SK-N-SH (cell line): ENCODE data around the gene AMN1. TPM values are rescaled to one million over a fixed set of nuclear protein-coding genes. Genes with fewer than 3 reads are reported as not detected.

Experiments
- CTCF ChIA-PET: fragments of 300-600, 350-600 bp; formaldehyde crosslinking; extraction: SDS; loops from one replicate; lab custom pipeline; 2021; lab: Yijun Ruan, JAX
- POLR2A ChIA-PET: fragments of 350-600 bp; sonication (Branson Sonifier 250); formaldehyde crosslinking; extraction: SDS; loops from one replicate; lab custom pipeline; 2020; ENCODE audit warnings: antibody characterized with exemption, inconsistent platforms; lab: Yijun Ruan, JAX
- DNase-seq: peaks from one replicate; pipeline ENCODE4 v3.0.0; 2012
- H2AFZ ChIP-seq: fragments of 200-600 bp; sonication (generic); 2 replicates; pipeline ENCODE4 v1.8.1; 2016; ENCODE audit warnings: antibody characterized with exemption, mild to moderate bottlenecking, low read depth
- H3F3A ChIP-seq: fragments of 200-600 bp; sonication (generic); replicated peaks from 2 replicates; pipeline ENCODE3; 2016; ENCODE audit warnings: antibody characterized with exemption, mild to moderate bottlenecking; ENCODE audit not compliant: insufficient read depth
- H3K27ac ChIP-seq, 2 experiments: fragments of 200-500 bp in 1 of 2; fragments of 200-600 bp in 1 of 2; sonication (Bioruptor generic) in 1 of 2; sonication (generic), shearing (Covaris generic) in 1 of 2; 2 replicates each; pipeline versions ENCODE4 v1.5.1 to v1.6.1; 2014 to 2016; ENCODE audit warnings: low read depth in 2 of 2, inconsistent platforms in 1 of 2, low read length in 1 of 2, mild to moderate bottlenecking in 1 of 2, mixed read lengths in 1 of 2
- H3K27me3 ChIP-seq: fragments of 200-600 bp; sonication (generic), shearing (Covaris generic); 2 replicates; pipeline ENCODE4 v1.6.1; 2016; ENCODE audit warnings: mixed run types; ENCODE audit not compliant: insufficient read depth
- H3K36me3 ChIP-seq, 2 experiments: fragments of 200-500 bp in 1 of 2; fragments of 200-600 bp in 1 of 2; sonication (Bioruptor generic) in 1 of 2; sonication (generic) in 1 of 2; replicated peaks in 1 of 2; 2 replicates each; pipeline versions ENCODE3 to v1.5.1; 2014 to 2016; ENCODE audit warnings: low read length in 1 of 2, mild to moderate bottlenecking in 1 of 2; ENCODE audit not compliant: insufficient read depth in 2 of 2, control insufficient read depth in 1 of 2
- H3K4me1 ChIP-seq, 2 experiments: fragments of 200-500 bp in 1 of 2; fragments of 200-600 bp in 1 of 2; sonication (Bioruptor generic) in 1 of 2; sonication (generic), shearing (Covaris generic) in 1 of 2; 2 replicates each; pipeline versions ENCODE4 v1.5.1 to v1.6.1; 2014 to 2016; ENCODE audit warnings: low read depth in 1 of 2, low read length in 1 of 2, mixed run types in 1 of 2; ENCODE audit not compliant: insufficient read depth in 2 of 2, control insufficient read depth in 1 of 2
- H3K4me2 ChIP-seq: fragments of 200-600 bp; sonication (generic), shearing (Covaris generic); 2 replicates; pipeline ENCODE4 v1.6.1; 2017; ENCODE audit warnings: mixed run types
- H3K4me3 ChIP-seq, 2 experiments: fragments of 200-500 bp in 1 of 2; fragments of 200-600 bp in 1 of 2; sonication (Bioruptor generic) in 1 of 2; sonication (generic), shearing (Covaris generic) in 1 of 2; 2 replicates each; pipeline versions ENCODE4 v1.5.1 to v1.8.1; 2014 to 2016; ENCODE audit warnings: low read depth in 2 of 2, inconsistent platforms in 1 of 2, low read length in 1 of 2, mild to moderate bottlenecking in 1 of 2, mixed read lengths in 1 of 2, moderate library complexity in 1 of 2
- H3K79me2 ChIP-seq: fragments of 200-600 bp; sonication (generic); 2 replicates; pipeline ENCODE4 v1.8.1; 2017; ENCODE audit warnings: mild to moderate bottlenecking; ENCODE audit not compliant: insufficient read depth
- H3K9ac ChIP-seq: fragments of 200-600 bp; sonication (generic); 2 replicates; pipeline ENCODE4 v1.6.1; 2017; ENCODE audit warnings: mixed run types
- H3K9me2 ChIP-seq: fragments of 200-600 bp; sonication (generic); 2 replicates; pipeline ENCODE4 v1.6.1; 2017; ENCODE audit warnings: mixed run types
- H3K9me3 ChIP-seq: fragments of 200-600 bp; sonication (generic); 2 replicates; pipeline ENCODE4 v1.6.1; 2017; ENCODE audit warnings: mixed run types, mild to moderate bottlenecking, moderate library complexity
- H4K20me1 ChIP-seq: fragments of 200-600 bp; sonication (generic); 2 replicates; pipeline ENCODE4 v1.6.1; 2017; ENCODE audit warnings: mild to moderate bottlenecking, mixed run types; ENCODE audit not compliant: insufficient read depth
- EP300 ChIP-seq, 2 experiments: IDR thresholded peaks; 2 replicates each; pipeline versions ENCODE4 v1.4.0 to v1.6.1; 2012; ENCODE audit warnings: borderline replicate concordance in 1 of 2, low read depth in 1 of 2, low read length in 1 of 2
- GABPA ChIP-seq: IDR thresholded peaks from 2 replicates; pipeline ENCODE4 v1.4.0; 2012; ENCODE audit warnings: low read depth, mild to moderate bottlenecking
- MXI1 ChIP-seq: IDR thresholded peaks from 2 replicates; pipeline ENCODE4 v1.6.1; 2012; ENCODE audit warnings: mild to moderate bottlenecking, low read depth, low read length, improper control_type of control experiment
- NRF1 ChIP-seq: IDR thresholded peaks from 2 replicates; pipeline ENCODE4 v1.6.1; 2012; ENCODE audit warnings: low read depth, mild to moderate bottlenecking, low read length
- SIN3A ChIP-seq: IDR thresholded peaks from 2 replicates; pipeline ENCODE4 v1.6.1; 2012; ENCODE audit warnings: low read depth, mild to moderate bottlenecking, low read length, moderate library complexity, borderline replicate concordance
- TCF12 ChIP-seq: IDR thresholded peaks from 2 replicates; pipeline ENCODE4 v1.4.0; 2012
- WGBS: methylation state at CpG from one replicate; pipeline ENCODE4 v1.1.6; 2017; ENCODE audit warnings: low lambda C conversion rate; 5-methylcytosine and 5-hydroxymethylcytosine counted together
- polyA plus RNA-seq, 3 experiments: library from polyadenylated mRNA; depleted of rRNA; stranded (reverse); fragments of >200 nt; gene quantifications; 2 replicates each; pipeline ENCODE4 v1.2.3, GENCODE V29; 2012
- TF ChIP-seq, protein P1 (sequence below): fragments of 150-350 bp; IDR thresholded peaks from 2 replicates; pipeline ENCODE4 v1.6.1; 2017; ENCODE audit warnings: antibody characterized with exemption, low read length, low read depth, borderline replicate concordance
- TF ChIP-seq, protein P2 (sequence below): IDR thresholded peaks from 2 replicates; pipeline ENCODE4 v1.4.0; 2012; ENCODE audit warnings: low read depth, borderline replicate concordance
- TF ChIP-seq, protein P3 (sequence below): IDR thresholded peaks from 2 replicates; pipeline ENCODE4 v1.4.0; 2012; ENCODE audit warnings: low read depth
- TF ChIP-seq, protein P4 (sequence below): IDR thresholded peaks from 2 replicates; pipeline ENCODE4 v1.4.0; 2012; ENCODE audit warnings: low read depth, borderline replicate concordance

The AMN1 gene
- polyA plus RNA-seq, 1 of the 3 experiments (the other 2 are of a cell fraction): 8.6 TPM

DNA sequence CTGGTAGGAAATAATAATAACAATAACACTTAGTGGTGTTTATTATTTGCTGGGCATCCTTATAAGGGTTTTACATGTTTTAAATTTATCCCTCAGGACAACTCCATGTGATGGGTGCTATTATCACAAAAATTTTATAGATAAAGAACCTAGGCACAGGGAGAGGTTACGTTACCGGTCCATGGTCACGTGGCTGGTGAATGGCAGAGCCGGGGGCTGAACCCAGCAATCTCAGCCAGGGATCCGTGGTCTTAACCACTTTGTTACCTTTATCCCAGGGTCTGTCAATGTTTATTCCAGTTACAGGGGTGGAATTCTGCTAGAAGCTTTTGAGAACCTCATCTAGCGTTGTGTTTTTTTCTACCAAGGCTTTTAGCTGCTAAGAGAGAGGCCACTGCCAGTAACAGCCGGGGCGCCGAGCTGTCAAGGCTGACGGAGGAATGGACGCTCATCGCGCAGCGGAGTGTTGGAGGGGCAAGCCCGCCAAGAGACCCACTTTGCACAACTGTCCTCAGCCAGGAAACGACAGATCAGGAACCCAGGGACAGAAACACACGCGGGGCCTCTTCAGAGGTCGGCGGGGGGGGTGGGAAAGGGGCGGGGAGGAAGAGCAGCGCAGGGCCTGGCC lies 418 bp downstream of the AMN1 start:
- Histone ChIP-seq H3K27me3 (no peaks in the 10 kb centered on the region), H4K20me1 (no peaks in the 10 kb centered on the region), H3K36me3 (no peaks in the 10 kb centered on the region), H3K9me3 (no peaks in the 10 kb centered on the region), H3K4me3 (peak overlapping the region; percentile 72 to 75), H2AFZ (peak overlapping the region; percentile 98), H3K4me1 (peaks cover 5 to 8% of the 10 kb centered on the region in 2 experiments; a peak in 2 of 4 replicates), H3K9ac (peak overlapping the region; percentile 80), H3K79me2 (peaks cover 12% of the 10 kb centered on the region; the same call in 1 of the 2 replicates), H3F3A (peaks cover 26% of the 10 kb centered on the region), H3K4me2 (peak overlapping the region; percentile 79), H3K27ac (peak overlapping the region; percentile 88 to 93), H3K9me2 (no peaks in the 10 kb centered on the region)
- 2% methylated on average over 22 of the region's 22 CpGs for WGBS
- ChIA-PET POLR2A (interaction anchor here (1.4 kb wide), 1 partner anchor 14 kb away, joined by 4 read pairs; no protein-coding TSS in a partner anchor), CTCF (interaction anchor here (0.6 to 1.3 kb wide), 4 partner anchors 10 to 595 kb away, joined by 3 to 5 read pairs (median 3); no protein-coding TSS in a partner anchor)
- TF ChIP-seq SIN3A (peak; percentile 21; the same call in 1 of the 2 replicates), EP300 (IDR thresholded peaks at IDR 0.05; ENCODE audit: borderline replicate concordance in 1 of 2, low read depth in 1 of 2, low read length in 1 of 2) (no peak), NRF1 (no peak), MXI1 (peak; percentile 82)
- TF ChIP-seq, protein P1, sequence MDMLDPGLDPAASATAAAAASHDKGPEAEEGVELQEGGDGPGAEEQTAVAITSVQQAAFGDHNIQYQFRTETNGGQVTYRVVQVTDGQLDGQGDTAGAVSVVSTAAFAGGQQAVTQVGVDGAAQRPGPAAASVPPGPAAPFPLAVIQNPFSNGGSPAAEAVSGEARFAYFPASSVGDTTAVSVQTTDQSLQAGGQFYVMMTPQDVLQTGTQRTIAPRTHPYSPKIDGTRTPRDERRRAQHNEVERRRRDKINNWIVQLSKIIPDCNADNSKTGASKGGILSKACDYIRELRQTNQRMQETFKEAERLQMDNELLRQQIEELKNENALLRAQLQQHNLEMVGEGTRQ: 0 out of 2 replicates have a peak, but pooled peaks have one; percentile 16
- TF ChIP-seq, protein P2, sequence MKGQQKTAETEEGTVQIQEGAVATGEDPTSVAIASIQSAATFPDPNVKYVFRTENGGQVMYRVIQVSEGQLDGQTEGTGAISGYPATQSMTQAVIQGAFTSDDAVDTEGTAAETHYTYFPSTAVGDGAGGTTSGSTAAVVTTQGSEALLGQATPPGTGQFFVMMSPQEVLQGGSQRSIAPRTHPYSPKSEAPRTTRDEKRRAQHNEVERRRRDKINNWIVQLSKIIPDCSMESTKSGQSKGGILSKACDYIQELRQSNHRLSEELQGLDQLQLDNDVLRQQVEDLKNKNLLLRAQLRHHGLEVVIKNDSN: peak; percentile 89
- TF ChIP-seq, protein P3, sequence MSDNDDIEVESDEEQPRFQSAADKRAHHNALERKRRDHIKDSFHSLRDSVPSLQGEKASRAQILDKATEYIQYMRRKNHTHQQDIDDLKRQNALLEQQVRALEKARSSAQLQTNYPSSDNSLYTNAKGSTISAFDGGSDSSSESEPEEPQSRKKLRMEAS: peak; percentile 73
- DNase-seq: peak; percentile 60

DNA sequence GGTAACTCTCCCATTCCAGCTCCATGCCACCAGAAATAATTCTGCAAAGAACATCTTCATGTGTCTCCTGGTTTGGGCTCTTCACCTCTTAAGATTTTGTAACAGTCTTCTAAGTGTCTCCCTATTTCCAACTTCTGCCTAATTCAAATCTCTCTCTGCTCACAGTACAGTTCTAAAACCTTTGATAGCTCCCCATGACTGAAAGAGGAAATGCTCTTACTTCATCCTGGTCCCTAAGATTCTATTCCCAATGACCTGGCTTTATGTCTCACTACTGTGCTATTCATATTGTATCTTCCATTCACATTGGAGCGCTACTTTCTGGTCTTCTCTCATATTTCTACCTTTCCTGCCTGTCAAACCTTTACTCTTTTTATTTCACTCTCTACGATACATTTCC lies 1.6 kb downstream of the AMN1 start:
- H3K4me1 ChIP-seq: peaks cover 0 to 13% of the 10 kb centered on the region in 2 experiments; a peak in 2 of 4 replicates
- no peaks in the 10 kb centered on the region for H4K20me1 ChIP-seq
- POLR2A ChIA-PET: interaction anchor here (0.6 kb wide), 1 partner anchor 931 kb away, joined by 5 read pairs; no protein-coding TSS in a partner anchor
- no peaks in the 10 kb centered on the region for H3K9me3 ChIP-seq
- no peak for DNase-seq
- no peaks in the 10 kb centered on the region for H3K36me3 ChIP-seq
- peaks cover 17% of the 10 kb centered on the region for H3F3A ChIP-seq
- TF ChIP-seq, protein P1: no peak
- TF ChIP-seq GABPA: no peak
- TF ChIP-seq, protein P4, sequence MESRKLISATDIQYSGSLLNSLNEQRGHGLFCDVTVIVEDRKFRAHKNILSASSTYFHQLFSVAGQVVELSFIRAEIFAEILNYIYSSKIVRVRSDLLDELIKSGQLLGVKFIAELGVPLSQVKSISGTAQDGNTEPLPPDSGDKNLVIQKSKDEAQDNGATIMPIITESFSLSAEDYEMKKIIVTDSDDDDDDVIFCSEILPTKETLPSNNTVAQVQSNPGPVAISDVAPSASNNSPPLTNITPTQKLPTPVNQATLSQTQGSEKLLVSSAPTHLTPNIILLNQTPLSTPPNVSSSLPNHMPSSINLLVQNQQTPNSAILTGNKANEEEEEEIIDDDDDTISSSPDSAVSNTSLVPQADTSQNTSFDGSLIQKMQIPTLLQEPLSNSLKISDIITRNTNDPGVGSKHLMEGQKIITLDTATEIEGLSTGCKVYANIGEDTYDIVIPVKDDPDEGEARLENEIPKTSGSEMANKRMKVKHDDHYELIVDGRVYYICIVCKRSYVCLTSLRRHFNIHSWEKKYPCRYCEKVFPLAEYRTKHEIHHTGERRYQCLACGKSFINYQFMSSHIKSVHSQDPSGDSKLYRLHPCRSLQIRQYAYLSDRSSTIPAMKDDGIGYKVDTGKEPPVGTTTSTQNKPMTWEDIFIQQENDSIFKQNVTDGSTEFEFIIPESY: no peak
- TF ChIP-seq TCF12: no peak
- H3K27me3 ChIP-seq: no peaks in the 10 kb centered on the region
- H3K4me2 ChIP-seq: no peak overlapping the region
- H3K27ac ChIP-seq: no peak overlapping the region
- no peaks in the 10 kb centered on the region for H3K9me2 ChIP-seq
- H2AFZ ChIP-seq: no peak overlapping the region
- H3K9ac ChIP-seq: no peak overlapping the region
- CTCF ChIA-PET: no interaction called here
- H3K4me3 ChIP-seq: no peak overlapping the region
- H3K79me2 ChIP-seq: peaks cover 12% of the 10 kb centered on the region; the same call in 1 of the 2 replicates
- 95% methylated on average over 2 of the region's 2 CpGs for WGBS
